GM18861 (cell line): ENCODE measurements around the gene RYK.

Source experiments
- ATAC-seq: cut with Tn5 transposase; IDR thresholded peaks from one replicate; pipeline ENCODE4 v1.9.1; 2021; ENCODE audit not compliant: unreplicated experiment

The RYK gene

DNA sequence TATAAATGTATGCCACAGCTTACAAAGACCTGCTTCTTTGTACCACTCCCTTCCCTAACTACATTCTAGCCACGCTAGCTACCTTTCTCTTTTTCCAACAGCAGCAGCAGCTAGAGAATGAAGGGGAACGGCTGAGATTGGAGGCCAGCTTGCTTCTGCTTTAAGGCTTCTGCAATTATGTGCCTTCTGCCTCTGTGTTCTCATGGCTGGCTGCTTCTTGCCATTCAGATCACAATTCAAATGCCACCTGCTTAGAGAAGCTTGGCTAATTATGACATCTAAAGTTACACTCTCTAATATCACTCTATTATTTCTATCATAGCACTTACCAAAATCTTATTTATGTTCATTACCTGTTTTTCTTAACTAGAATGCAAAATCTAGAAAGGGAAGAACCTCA, 95.2 kb downstream of the RYK start:
- no peak for ATAC-seq

DNA sequence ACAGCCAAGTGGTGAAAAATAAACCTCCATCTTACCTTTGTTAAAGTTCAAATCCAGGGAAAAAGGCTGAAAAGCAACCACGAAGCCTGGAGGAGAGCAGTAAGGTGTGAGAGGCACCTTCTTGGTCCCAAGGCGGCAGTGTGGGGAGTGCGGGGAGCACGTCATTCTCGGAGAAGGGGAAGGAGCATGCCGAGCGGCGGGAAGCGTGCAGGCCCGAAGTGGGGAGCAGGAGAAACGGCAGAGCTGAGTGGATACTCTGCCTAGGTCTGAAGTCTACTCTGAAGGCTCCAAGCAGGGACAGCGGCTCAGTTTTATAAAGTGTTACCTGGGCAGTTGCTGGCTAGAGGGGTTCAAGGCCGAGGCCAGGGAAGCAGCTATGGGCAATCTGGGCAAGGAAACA, 96.9 kb downstream of the RYK start:
- ATAC-seq, result no peak

DNA sequence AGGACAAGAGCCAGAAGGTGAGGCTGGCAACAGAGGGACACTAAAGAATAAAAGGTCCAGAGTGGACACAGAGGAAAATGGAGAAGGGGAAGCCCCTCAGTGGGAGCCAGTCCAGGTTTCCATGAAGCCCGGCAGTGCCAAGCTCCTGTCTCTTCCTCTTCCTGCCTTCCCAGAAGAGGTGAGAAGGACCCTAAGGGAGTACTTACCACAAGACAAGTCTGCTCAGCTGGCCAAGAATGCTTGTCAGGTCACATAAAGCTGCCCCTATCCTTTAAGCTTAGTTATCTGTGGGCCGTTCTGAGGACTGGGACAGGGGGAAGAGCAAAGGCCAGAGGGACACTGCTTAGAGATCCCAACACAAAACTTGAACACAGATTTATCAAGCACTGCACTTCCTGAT, 100.2 kb downstream of the RYK start:
- no peak for ATAC-seq

DNA sequence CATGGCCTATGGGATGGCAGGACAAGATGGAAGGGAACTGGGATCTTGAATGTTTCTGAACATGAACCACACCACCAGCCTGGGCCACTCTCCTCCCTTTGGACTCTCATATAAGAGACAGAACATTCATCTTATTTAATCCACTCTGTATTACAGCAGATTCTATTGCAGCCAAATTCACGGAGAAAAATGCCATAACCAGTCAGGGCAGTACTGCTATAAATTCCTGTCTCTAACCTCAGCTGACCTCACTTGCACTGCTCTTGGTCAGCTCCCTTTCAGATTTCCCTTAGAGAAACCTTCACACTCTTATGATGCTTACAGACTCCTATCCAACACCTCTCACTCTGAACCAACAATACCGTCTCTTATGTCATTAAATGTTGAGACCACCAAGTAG, 101.4 kb downstream of the RYK start:
- ATAC-seq, result no peak

DNA sequence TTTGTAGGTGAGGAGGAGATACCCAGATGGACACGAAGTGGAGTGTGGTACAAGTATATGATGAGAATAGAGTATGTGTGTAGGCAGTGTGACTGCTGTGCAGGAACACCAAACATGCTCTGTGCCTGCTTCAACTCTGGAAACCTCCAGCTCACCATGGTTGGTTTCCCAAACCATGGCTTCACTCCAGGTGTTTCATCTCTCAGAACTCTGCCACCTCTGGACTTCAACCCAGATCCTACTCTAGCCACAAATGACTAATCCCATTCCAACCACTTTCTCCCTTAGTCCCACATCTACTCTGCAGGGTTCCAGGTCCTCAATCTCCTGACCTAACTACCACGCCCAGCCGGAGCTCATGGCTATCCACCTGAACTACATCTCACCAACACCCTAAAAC, 102.1 kb downstream of the RYK start:
- ATAC-seq, result no peak

DNA sequence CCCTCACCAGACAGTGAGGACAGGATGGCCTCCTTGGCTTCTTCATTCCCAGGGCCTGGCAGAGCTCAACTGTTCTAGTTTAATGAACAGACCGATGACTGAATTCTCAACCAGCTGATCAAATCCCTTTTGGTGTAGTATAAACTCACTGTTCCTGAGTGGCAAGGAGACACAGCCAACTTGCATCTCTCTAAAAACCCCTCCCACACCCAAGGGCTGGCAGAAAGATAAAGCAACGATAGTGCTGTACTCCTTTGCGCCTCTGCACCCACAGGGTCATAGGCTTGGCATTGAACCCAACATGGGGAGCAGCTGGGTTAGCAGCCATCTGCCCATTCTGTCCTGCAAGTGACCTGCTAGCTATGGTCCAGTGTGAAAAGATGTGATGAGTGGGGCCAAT, 103.2 kb downstream of the RYK start:
- ATAC-seq, result no peak

DNA sequence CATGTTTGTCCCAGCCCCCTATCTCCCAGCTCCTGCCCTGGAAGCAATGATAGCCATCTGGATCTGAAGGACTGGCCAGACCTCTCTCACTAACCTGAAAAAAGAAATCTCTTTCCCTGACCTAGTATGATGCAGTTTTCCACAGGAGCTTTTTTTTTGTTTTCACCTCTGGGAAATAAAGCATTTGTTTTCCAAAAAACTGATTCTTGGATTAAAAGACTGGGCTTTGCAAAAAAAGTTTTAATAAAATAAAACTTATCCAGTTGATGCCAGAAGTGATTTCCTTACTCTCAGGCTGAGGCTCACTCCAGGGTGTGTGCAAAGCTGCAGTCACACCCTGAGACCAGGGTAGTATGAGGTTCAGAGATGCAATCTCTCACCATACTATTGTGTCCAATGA, 104.0 kb downstream of the RYK start:
- no peak for ATAC-seq

DNA sequence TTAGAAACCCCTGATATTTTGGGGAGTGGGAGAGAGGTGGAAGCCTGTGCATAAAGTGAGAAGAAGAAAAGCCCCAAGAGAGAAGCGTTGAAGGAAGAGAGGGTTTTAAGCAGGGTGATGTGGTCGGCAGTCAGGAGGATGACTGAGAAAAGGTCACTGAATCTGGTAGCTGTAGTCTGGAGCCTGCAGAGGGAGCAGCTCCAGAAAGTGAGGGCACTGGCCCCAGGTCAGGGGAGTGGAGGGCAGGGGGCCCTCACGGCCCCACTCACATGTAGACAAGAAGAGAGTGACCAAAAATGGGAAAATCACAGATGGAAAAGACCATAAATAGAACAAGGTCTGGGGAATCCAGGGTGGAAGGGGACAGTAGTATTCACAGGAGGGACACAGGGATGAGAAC, 105.5 kb downstream of the RYK start:
- no peak for ATAC-seq

DNA sequence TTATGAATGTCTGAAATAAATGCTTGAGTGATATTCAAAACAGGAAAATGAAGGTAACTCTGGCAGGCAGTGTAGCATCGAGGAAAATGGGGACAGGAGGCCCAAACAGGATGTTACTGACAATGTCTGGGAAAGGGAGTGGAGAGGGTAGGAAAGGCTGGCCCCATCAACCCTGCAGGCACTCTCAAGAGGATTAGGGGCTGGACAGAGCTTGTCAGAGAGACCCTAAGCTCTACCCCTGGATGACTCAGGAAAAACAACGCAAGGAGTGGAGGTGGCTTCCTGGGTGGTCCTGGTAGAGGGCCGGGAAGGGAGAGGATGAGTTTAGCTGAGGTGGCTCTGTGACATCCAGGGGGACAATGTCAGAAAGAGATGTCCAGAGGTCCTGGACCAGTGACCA, 106.0 kb downstream of the RYK start:
- ATAC-seq, result no peak

DNA sequence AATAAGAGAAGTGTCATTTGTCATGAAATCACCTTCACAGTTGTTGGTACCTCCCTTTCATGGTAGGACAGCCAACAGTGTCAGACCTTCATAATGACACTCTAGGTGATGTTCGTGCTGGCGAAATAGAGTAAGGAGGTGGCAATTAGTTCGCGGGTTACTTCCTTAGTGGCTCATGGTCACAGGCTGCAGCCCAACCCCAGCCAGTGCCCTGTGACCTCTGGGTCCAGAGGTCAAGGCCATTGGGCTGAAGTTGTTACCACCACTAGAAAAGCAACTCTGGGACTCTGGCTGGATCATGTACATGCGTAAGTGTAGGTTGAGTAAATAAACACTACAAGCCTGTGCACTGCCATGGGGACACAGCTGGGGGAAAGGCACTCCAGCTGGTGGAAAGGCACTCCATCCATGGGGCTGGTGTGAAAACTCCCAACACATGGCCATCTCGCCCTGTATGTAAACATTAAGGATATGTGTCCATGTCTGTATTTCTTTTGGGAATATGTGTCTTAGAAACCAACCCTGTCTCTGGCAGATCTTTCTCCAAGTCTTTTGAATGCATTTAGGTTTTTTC, 106.7 kb downstream of the RYK start:
- no peak for ATAC-seq

DNA sequence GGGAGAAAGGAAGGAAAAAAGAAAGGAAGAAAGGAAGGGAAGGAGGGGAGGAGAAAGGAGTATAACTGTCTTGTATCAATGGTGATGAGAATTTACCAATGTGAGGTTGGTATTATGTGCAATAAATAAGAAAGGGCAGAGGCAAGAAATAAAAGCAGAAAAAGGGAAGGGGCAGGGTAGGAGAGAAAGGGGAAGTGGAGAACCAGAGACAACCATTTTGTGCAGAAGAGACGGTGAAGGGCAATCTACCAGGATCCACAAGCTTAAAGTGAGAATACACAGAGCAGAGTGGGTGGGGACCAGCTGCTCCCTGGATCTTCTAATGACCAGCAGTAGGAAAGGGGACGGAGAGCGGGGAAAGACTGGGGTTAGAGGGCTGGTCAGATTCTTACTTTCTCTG, 114.1 kb downstream of the RYK start:
- no peak for ATAC-seq

DNA sequence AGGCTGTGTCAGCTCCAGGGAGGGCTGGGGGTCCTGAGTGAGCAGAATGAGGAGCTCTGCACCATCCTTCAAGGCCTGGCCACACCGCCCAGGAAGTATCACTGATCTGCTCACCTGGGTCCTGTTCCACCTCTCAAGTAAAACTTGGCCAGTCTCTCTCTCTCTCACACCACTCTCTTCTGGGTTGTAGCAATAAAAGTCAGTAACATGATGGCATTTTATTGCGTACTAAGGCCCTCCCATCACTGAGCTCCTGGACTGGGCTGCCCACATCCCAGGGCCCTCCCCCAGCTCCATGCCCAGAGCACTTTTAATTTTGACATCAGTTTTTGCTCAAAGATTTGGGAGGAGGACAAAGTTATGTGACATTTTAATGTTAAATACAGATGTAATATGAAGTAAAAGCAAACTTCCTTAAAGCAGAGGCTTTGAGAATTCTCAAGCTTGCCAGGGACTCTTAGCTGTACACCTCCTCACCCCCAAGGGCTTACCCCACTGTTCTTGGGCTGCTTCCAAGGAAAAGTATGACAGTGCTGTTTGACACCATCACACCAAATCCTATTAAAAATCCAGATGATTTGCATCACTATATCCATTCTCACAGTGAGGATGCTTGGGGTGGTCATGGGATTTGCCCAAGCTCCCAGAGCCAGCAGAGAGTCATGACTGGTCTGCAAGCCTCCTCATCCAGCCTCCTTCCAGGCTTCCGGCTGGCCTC, 115.8 kb downstream of the RYK start:
- no peak for ATAC-seq

DNA sequence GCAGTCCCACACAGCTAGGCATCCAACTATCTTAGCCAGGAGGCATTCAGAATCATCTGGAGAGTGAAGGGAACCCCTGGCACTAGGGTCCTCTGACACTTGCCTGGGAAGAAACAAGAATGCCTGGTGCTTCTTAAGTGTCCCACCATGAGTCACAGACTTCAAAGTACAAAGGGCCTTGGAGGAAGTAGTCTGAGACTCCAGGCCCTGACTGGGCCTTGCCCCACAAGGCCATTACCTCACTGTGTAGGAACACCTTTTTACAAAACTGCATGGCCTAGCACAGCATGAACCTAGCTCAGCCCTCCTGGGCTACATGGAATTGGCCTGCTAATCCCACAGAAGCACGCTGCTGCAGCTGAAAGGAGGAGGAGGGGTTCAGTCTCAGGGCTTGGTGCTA, 116.4 kb downstream of the RYK start:
- no peak for ATAC-seq

DNA sequence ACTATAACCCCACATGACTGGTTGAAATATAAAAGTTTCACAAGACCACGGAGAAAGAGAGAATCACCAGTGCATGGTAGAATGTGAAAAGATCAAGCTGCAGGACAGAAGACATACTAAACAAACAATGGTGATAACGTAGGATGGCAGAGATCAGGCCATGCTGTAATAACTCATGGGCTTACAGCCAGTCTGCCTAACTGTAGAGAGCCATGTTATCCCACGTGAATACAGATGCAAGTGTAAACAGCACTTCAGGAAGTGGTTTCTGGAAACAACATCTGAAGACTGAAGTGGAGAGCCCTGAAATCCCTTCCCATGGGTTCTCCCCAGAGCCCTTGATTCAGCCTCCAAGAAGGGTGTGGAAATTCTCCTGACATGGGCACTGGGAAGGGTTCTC, 117.7 kb downstream of the RYK start:
- no peak for ATAC-seq

DNA sequence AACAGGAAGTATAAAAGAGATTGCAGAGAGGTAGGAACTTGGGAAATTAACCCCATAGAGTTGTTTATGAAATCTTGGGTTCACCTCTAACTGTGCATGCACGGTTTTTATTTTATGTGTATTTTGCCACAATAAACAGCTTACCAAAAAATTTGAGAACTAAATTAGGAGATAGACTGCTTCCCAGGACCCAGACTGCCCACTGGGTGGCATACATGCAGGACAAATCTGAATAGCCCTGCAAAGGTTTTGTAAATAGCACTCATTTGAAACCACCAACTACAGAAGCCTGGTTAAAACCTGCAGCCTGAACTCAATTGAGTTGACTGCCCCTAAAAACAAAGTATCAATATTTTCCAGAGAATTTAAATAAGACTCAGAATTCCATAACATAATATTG, 124.5 kb downstream of the RYK start:
- ATAC-seq, result no peak

DNA sequence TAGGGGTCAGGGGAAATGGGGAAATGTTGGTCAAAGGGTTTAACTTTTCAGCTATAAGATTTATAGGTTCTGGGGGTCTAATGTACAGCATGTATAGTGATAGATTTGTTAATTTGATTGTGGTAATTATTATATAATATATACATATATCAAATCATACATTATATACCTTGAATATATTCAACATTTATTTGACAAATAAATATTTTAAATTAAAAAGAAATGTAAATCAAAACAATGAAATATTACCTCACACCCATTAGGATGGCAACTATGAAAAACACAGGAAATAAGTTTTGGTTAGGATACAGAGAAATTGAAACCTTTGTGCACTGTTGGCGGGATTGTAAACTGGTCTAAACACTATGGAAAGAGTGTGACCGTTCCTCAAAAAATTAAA, 135.9 kb downstream of the RYK start:
- ATAC-seq, result no peak

DNA sequence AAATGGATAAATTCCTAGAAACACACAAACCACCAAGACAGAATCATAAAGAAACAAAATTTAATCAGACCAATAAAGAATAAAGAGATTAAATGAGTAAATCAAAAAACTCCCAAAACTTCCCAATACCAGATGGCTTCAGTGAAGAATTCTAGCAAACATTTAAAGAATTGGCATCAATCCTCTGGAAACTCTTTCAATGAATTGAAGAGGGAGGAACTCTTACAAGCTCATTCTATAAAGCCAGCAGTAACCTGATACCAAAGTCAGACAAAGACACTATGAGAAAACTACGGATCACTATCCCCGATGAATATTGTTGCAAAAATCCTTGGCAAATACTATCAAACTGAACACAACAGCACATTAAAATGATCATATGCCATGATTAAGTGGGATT, 139.0 kb downstream of the RYK start:
- ATAC-seq, result no peak

DNA sequence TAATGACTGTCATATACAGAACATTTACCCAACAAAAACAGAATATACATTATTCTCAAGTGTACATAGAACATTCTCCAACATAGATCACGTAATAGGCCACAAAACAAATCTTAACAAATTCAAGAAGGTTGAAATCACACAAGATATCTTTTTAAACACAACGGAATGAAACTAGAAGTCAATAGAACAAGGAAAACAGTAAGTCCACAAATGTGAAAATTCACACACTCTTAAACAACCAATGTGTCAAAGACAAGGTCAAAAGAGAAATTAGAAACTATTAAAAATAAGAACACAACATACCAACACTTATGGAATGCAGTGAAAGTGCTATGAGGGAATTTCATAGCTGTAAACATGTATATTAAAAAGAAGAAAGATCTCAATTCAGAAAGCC, 139.7 kb downstream of the RYK start:
- ATAC-seq, result no peak
